Testis (tissue), 3 donors: ENCODE measurements around the gene COMMD4. TPM values are rescaled to one million over a fixed set of nuclear protein-coding genes. Genes with fewer than 3 reads are reported as not detected.
"Not testable (repeated sequence)": the region's sequence is repeated elsewhere in the genome, so short reads cannot be mapped to it uniquely, and the experiment has no call there.

Experiments used
- DNase-seq: peaks from one replicate; pipeline ENCODE4 v3.0.0-alpha.2; 2019
- H3K27ac ChIP-seq, 2 donors: fragments of 200-600 bp; sonication (generic); one replicate each; pipeline ENCODE4 v1.5.1; 2019
- H3K27me3 ChIP-seq: fragments of 200-600 bp; sonication (generic); one replicate; pipeline ENCODE4 v1.5.1; 2019
- H3K36me3 ChIP-seq: fragments of 200-600 bp; sonication (generic); one replicate; pipeline ENCODE4 v1.5.1; 2017; ENCODE audit warnings: low read depth; ENCODE audit errors: missing control alignments
- H3K4me1 ChIP-seq: fragments of 200-600 bp; sonication (generic); one replicate; pipeline ENCODE4 v1.5.1; 2019
- H3K4me3 ChIP-seq, 2 donors: fragments of 200-600 bp; sonication (generic); one replicate each; pipeline ENCODE4 v1.5.1; 2017 to 2019
- H3K9me3 ChIP-seq: fragments of 200-600 bp; sonication (generic); one replicate; pipeline ENCODE4 v1.5.1; 2017
- CTCF ChIP-seq, 3 experiments: fragments of 450-650 bp in 2 of 3; fragments of 200-600 bp in 1 of 3; sonication (generic) in 1 of 3; IDR thresholded peaks; one replicate each; pipeline ENCODE4 v1.5.1; 2016 to 2019; ENCODE audit warnings: antibody characterized with exemption in 3 of 3, mild to moderate bottlenecking in 2 of 3, moderate library complexity in 1 of 3
- POLR2A ChIP-seq: fragments of 450-650 bp; IDR thresholded peaks from one replicate; pipeline ENCODE4 v1.6.1; 2017; ENCODE audit warnings: antibody characterized with exemption, mild to moderate bottlenecking, moderate library complexity
- WGBS, 2 donors: methylation state at CpG; one replicate each; pipeline ENCODE4 v1.1.5; 2018; 5-methylcytosine and 5-hydroxymethylcytosine counted together
- intact Hi-C: fragments of 100-400 bp; cut with DNase I; formaldehyde crosslinking; loops from one replicate; pipeline ENCODE4 v1.15.1; 2023; ENCODE audit warnings: low total_unique reads
- polyA plus RNA-seq: library from polyadenylated mRNA; stranded (reverse); fragments of 350-450 nt; fragmentation: Illumina TruSeq; extraction: RNeasy Lipid Tissue Mini Kit (QIAGEN cat#74804); gene quantifications from one replicate; pipeline ENCODE4 v1.2.3, GENCODE V29; 2014; ENCODE audit warnings: low read depth, low replicate concordance; ENCODE audit not compliant: insufficient read depth
- total RNA-seq, 2 donors: library from RNA; depleted of rRNA; stranded (reverse); fragments of >200 nt; gene quantifications; one replicate each; pipeline ENCODE4 v1.2.3, GENCODE V29; 2016

COMMD4 gene
- total and polyA plus RNA-seq, 3 donors from 2014 or later, result 92.7 to 165 (median 110) TPM

GRCh38 chr15:75314552-75315290 is 21.1 kb upstream of the COMMD4 start:
- Histone ChIP-seq H3K4me3 (no peak overlapping the region), H3K4me1 (no peaks in the 10 kb centered on the region), H3K36me3 (no peaks in the 10 kb centered on the region), H3K9me3 (no peaks in the 10 kb centered on the region), H3K27ac (no peak overlapping the region), H3K27me3 (no peaks in the 10 kb centered on the region)
- 62 to 74% methylated on average over 4 to 5 of the region's 5 CpGs for WGBS, 2 donors
- TF ChIP-seq POLR2A (no peak), CTCF (IDR thresholded peaks at IDR 0.05) (no peak)
- intact Hi-C loops, result no loop called here
- DNase-seq, result no peak

- H3K4me3 ChIP-seq, DNase-seq, H3K27me3 ChIP-seq, H3K36me3 ChIP-seq, H3K9me3 ChIP-seq, H3K27ac ChIP-seq, intact Hi-C loops, H3K4me1 ChIP-seq: not testable (repeated sequence)
- WGBS, 2 donors, result 77 to 92% methylated on average over 5 of the region's 5 CpGs
Observed at GRCh38 chr15:75319231-75319897, 16.5 kb upstream of the COMMD4 start.

- intact Hi-C loops, result no loop called here
- Histone ChIP-seq H3K27ac (no peak overlapping the region), H3K4me3 (no peak overlapping the region), H3K4me1 (no peaks in the 10 kb centered on the region), H3K9me3 (no peaks in the 10 kb centered on the region), H3K36me3 (no peaks in the 10 kb centered on the region), H3K27me3 (no peaks in the 10 kb centered on the region)
- WGBS, 2 donors, result 91 to 92% methylated on average over 6 of the region's 6 CpGs
- TF ChIP-seq POLR2A (no peak), CTCF (IDR thresholded peaks at IDR 0.05) (no peak)
- no peak for DNase-seq
Observed at GRCh38 chr15:75321711-75322110, 14.2 kb upstream of the COMMD4 start.

GRCh38 chr15:75325922-75326321 is 9.9 kb upstream of the COMMD4 start:
- no peaks in the 10 kb centered on the region for H3K9me3 ChIP-seq
- H3K4me3 ChIP-seq, result no peak overlapping the region
- TF ChIP-seq POLR2A, result no peak
- no peak for TF ChIP-seq CTCF (IDR thresholded peaks at IDR 0.05)
- H3K27ac ChIP-seq, result no peak overlapping the region
- H3K36me3 ChIP-seq, result no peaks in the 10 kb centered on the region
- no peaks in the 10 kb centered on the region for H3K4me1 ChIP-seq
- 88 to 95% methylated on average over 4 of the region's 4 CpGs for WGBS, 2 donors
- H3K27me3 ChIP-seq, result no peaks in the 10 kb centered on the region
- intact Hi-C loops, result no loop called here
- no peak for DNase-seq

- H3K9me3 ChIP-seq, result no peaks in the 10 kb centered on the region
- no peak for DNase-seq
- no peak overlapping the region for H3K4me3 ChIP-seq
- H3K27me3 ChIP-seq, result no peaks in the 10 kb centered on the region
- H3K27ac ChIP-seq, result no peak overlapping the region
- H3K4me1 ChIP-seq, result no peaks in the 10 kb centered on the region
- TF ChIP-seq CTCF (IDR thresholded peaks at IDR 0.05), result no peak
- WGBS, 2 donors, result 86 to 96% methylated on average over 4 of the region's 4 CpGs
- no peaks in the 10 kb centered on the region for H3K36me3 ChIP-seq
- intact Hi-C loops, result no loop called here
Observed at GRCh38 chr15:75327005-75327404, 8.9 kb upstream of the COMMD4 start.
